HG03520 (cell line): Measurements from ENCODE around the gene FAM193A.
"Not testable (repeated sequence)": the region's sequence is repeated elsewhere in the genome, so short reads cannot be mapped to it uniquely, and the experiment has no call there.

Experiments used
- ATAC-seq: cut with Tn5 transposase; IDR thresholded peaks from one replicate; pipeline ENCODE4 v1.9.1; 2021; ENCODE audit warnings: mild to moderate bottlenecking, moderate library complexity; ENCODE audit not compliant: unreplicated experiment

Gene FAM193A

GRCh38 chr4:2574009-2574408, 37.6 kb downstream of the FAM193A start:
- ATAC-seq = no peak

- ATAC-seq = no peak
Observed at GRCh38 chr4:2574863-2575262, 38.4 kb downstream of the FAM193A start.

DNA sequence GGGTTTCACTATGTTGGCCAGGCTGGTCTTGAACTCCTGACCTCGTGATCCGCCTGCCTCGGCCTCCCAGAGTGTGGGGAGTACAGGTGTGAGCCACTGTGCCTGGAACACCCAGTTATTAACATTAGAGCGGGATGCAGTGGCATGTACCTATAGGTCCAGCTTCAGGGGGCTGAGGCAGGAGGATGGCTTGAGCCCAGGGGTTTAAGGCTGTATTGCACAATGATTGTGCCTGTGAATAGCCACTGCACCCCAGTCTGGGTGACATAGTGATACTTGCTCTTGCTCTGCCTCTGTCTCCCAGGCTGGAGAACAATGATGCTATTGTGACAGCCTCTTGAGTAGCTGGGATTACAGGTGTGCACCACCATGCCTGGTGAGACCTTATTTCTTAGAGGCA, 39.8 kb downstream of the FAM193A start:
- no peak for ATAC-seq

- no peak for ATAC-seq
Observed at GRCh38 chr4:2578106-2578505, 41.7 kb downstream of the FAM193A start.

GRCh38 chr4:2579910-2580309, 43.5 kb downstream of the FAM193A start:
- no peak for ATAC-seq

- no peak for ATAC-seq
Observed at GRCh38 chr4:2583092-2583491, 46.6 kb downstream of the FAM193A start.

DNA sequence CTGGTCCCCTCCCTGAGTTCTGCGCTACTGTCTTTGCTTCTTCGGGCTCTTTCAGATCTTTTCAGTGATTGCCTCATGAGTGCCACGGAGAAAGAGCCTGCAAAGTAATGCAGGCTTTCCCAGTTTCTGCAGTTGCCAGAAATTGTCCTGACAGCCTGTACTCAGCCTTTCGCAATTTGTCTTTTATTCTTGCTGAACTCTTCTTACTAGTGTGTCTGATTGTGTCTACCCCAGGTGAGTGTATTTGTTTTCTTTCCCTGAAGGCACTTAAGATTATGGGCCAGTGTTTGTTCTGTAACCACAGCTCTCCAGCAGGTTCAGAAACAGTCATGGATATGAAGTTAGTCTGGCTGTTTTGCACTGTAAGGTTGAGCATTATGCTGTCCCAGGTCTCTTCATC, 47.1 kb downstream of the FAM193A start:
- no peak for ATAC-seq

GRCh38 chr4:2586502-2586901, 50.1 kb downstream of the FAM193A start:
- ATAC-seq = no peak

DNA sequence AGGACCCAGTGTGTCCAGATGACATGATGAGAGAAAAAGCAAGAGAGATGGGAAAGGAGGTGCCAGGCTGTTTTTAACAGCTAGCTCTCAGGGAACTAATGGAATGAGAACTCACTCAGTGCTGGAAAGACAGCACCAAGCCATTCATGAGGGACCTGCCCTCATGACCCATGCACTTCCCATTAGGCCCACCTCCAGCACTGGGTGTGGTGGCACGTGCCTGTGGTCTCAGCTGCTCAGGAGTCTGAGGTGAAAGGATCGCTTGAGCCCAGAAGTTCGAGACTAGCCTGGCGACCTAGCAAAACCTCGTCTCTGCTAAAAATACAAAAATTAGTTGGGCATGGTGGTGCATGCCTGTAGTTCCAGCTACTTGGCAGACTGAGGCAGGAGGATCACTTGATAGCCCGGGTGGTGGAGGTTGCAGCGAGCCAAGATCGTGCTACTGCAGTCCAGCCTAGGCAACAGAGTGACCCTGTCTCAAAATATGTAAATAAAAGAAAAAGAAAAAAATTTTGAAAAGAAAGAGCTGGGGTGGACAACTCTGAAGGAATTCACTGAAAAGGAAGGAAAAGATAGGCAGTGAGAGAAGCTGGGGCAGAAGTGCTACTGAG, 50.9 kb downstream of the FAM193A start:
- ATAC-seq = no peak

GRCh38 chr4:2588259-2588658, 51.8 kb downstream of the FAM193A start:
- ATAC-seq = no peak

DNA sequence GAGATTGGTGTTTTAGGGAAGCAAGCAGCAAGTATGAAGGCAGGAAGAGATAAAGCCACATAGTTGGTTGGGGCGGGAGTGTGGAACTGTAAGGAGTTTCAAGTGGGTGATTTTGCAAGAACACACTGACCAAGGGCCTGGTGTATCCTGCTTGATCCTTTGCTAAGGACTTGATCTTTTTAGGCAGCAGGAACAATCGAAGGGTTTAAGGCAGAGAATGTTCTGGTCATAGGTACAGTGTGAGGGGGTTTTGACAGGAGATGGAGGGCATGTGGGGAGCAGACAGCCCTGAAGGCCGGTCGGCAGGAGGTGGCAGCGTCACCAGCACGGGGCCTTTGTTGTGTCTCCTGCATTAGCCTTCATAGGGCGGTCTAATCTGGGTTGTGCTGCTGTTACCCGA, 54.7 kb downstream of the FAM193A start:
- ATAC-seq = no peak

GRCh38 chr4:2592014-2592413, 55.6 kb downstream of the FAM193A start:
- not testable (repeated sequence) for ATAC-seq

DNA sequence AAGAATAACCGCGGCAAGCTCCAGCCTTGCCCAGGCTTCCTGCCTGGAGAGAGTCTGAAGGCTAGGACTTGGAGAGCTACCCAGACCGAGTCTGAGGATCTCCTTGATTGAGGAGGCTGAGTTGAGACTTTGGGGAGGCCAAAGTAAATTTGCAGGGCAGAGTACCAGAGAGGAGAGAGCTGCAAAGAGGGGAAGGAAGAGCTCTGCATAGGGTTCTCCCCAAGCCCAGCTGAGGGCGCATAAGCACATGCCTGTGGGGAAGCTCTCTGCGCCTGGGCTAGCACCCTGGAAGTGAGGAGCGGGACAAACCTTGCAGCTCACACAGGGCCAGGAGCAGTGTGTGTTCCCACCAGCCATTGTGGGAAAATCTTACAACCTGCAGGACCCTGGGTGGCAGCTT, 56.1 kb downstream of the FAM193A start:
- ATAC-seq = no peak

- no peak for ATAC-seq
Observed at GRCh38 chr4:2593003-2593402, 56.6 kb downstream of the FAM193A start.

GRCh38 chr4:2595436-2595835, 59.0 kb downstream of the FAM193A start:
- no peak for ATAC-seq

DNA sequence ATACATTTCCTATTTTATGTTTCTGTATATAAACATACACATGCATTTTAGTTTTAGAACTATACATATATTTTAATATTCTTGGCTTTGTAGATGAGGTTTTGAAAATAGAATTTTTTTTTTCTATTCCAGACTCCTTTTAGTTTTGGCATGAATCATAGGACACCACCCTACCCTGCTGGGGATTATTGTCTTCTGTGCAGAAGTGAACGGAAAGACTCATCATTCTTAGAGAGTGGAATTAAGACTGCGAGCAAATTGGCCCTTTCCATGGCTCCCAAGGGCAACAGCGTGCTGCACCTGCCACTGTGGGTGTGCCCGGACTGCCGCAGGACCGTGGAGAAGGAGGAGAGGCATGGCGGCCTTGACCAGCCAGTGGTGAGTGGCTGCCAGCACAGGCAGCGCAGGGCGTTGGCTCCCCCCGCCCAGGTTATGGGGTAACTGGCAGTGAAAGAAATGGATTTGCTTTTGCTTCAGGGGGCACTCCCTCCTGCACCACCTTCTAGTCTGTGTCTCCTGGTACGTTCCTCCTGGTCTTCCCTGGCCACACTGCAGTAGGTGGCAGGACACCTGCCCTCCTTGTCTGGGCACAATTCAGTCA, 59.6 kb downstream of the FAM193A start:
- ATAC-seq = no peak

GRCh38 chr4:2596611-2597010, 60.2 kb downstream of the FAM193A start:
- ATAC-seq = no peak

DNA sequence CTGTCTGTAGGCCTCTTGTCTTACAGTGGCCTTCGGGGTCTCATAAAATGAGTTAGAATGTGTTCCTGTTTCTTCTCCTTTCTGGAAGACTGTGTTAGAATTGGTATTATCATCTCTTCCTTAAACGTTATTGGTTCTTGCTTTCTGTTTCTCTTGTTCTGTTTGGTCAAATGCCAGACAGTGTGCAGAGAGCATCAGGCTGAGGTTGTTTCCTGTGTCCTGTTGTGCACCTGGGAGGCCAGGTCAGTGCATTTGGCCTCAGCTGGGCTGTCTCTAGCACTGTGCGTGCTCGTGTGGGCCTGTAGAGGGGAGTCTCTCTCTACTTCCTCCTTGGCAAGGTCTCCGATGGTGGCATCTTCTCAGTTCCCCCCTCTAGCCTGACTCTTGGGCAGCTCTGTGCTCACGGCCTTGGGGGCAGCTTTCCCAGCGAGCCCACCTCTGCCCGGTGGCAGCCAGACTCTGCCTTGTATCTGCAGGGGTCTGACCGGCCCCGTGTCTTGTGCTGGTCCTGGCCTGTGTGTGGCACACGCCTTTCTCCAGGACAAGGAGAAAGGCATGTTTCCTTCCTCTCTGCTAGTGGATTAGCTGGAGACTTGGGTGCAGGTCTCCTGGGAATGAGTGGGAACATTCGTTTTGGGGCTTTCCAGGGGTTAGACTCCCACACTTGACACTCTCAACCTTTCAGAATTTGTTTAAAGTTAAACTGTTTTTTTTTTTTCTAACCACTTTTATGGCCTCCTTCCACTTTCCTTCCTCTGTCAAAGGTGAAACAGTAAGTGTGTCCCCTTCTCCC, 62.3 kb downstream of the FAM193A start:
- no peak for ATAC-seq

- no peak for ATAC-seq
Observed at GRCh38 chr4:2599304-2599654, 62.8 kb downstream of the FAM193A start.

- no peak for ATAC-seq
Observed at GRCh38 chr4:2600878-2601277, 64.4 kb downstream of the FAM193A start.

- no peak for ATAC-seq
Observed at GRCh38 chr4:2604614-2605013, 68.2 kb downstream of the FAM193A start.

GRCh38 chr4:2606960-2607506, 70.6 kb downstream of the FAM193A start:
- ATAC-seq = no peak
